ENCODE measurements around the gene PIM3.
A peak's percentile ranks its signal among the peaks of the same experiment; 100 is the strongest.

The PIM3 gene

GRCh38 chr22:49928555-49929210, 31.9 kb upstream of the PIM3 start:
- DNase-seq (ENCODE audit: low spot score) = no peak

GRCh38 chr22:49929211-49929979, 31.2 kb upstream of the PIM3 start:
- DNase-seq (ENCODE audit: low spot score) = peak; percentile 87

- no peak for DNase-seq (ENCODE audit: low spot score)
Observed at GRCh38 chr22:49929994-49930575, 30.5 kb upstream of the PIM3 start.

GRCh38 chr22:49930596-49931412, 29.8 kb upstream of the PIM3 start:
- DNase-seq (ENCODE audit: low spot score) = no peak

GRCh38 chr22:49933236-49934159, 27.1 kb upstream of the PIM3 start:
- no peak for DNase-seq (ENCODE audit: low spot score)

GRCh38 chr22:49934160-49934890, 26.2 kb upstream of the PIM3 start:
- no peak for DNase-seq (ENCODE audit: low spot score)

GRCh38 chr22:49934891-49935557, 25.5 kb upstream of the PIM3 start:
- DNase-seq (ENCODE audit: low spot score) = no peak

GRCh38 chr22:49935561-49935960, 25.0 kb upstream of the PIM3 start:
- DNase-seq (ENCODE audit: low spot score) = no peak

GRCh38 chr22:49936018-49936972, 24.3 kb upstream of the PIM3 start:
- DNase-seq (ENCODE audit: low spot score) = no peak

- DNase-seq (ENCODE audit: low spot score) = no peak
Observed at GRCh38 chr22:49936973-49937757, 23.4 kb upstream of the PIM3 start.

- no peak for DNase-seq (ENCODE audit: low spot score)
Observed at GRCh38 chr22:49937758-49938564, 22.6 kb upstream of the PIM3 start.

GRCh38 chr22:49938565-49939136, 21.9 kb upstream of the PIM3 start:
- no peak for DNase-seq (ENCODE audit: low spot score)

GRCh38 chr22:49941507-49942316, 18.9 kb upstream of the PIM3 start:
- no peak for DNase-seq (ENCODE audit: low spot score)

GRCh38 chr22:49942565-49943404, 17.8 kb upstream of the PIM3 start:
- no peak for DNase-seq (ENCODE audit: low spot score)

GRCh38 chr22:49943405-49943765, 17.2 kb upstream of the PIM3 start:
- DNase-seq (ENCODE audit: low spot score) = no peak
